Gastrocnemius medialis (tissue), 4 donors: ENCODE data around the gene PGAP1.

Experiments used
- CTCF ChIP-seq, 5 experiments: fragments of 450-650 bp in 3 of 5; fragments of 200-600 bp in 2 of 5; sonication (generic) in 2 of 5; IDR thresholded peaks in 4 of 5; conservative IDR thresholded peaks in 1 of 5; 1 replicate in 4 of 5; 2 replicates in 1 of 5; pipeline ENCODE4 v1.5.1; 2016 to 2019; ENCODE audit warnings: antibody characterized with exemption in 5 of 5, mild to moderate bottlenecking in 3 of 5, moderate library complexity in 3 of 5
- POLR2A ChIP-seq, 2 donors: fragments of 450-650 bp; IDR thresholded peaks; one replicate each; pipeline ENCODE4 v1.6.1; 2017; ENCODE audit warnings: antibody characterized with exemption in 2 of 2, mild to moderate bottlenecking in 2 of 2, moderate library complexity in 2 of 2

GRCh38 chr2:196966061-196966460, 39.6 kb upstream of the PGAP1 start:
- no peak for TF ChIP-seq CTCF (IDR thresholded peaks at IDR 0.05 in 4 of 5, conservative IDR thresholded peaks at IDR 0.05 in 1 of 5)
- TF ChIP-seq POLR2A (IDR thresholded peaks at IDR 0.05) = no peak
